Right lobe of liver (tissue), 6 donors: Measurements from ENCODE around the gene NTN1. TPM values are rescaled to one million over a fixed set of nuclear protein-coding genes. Genes with fewer than 3 reads are reported as not detected.

ENCODE experiments used
- ATAC-seq, 4 donors: fragments of 200-7000 bp; cut with Tn5 transposase; one replicate each; pipeline ENCODE4 v1.9.1; 2020; ENCODE audit warnings: mild to moderate bottlenecking in 4 of 4, moderate library complexity in 4 of 4
- DNase-seq, 3 donors: peaks; one replicate each; pipeline ENCODE4 v3.0.0-alpha.2; 2020
- H3K27ac ChIP-seq, 3 donors: fragments of 200-600 bp; one replicate each; pipeline ENCODE4 v1.8.0; 2022
- H3K27me3 ChIP-seq, 2 donors: fragments of 200-600 bp; one replicate each; pipeline ENCODE4 v1.8.0; 2022
- H3K36me3 ChIP-seq, 4 donors: fragments of 200-600 bp; sonication (generic) in 1 of 4; one replicate each; pipeline versions ENCODE4 v1.5.1 to v1.8.0; 2017 to 2022; ENCODE audit warnings: control low read depth in 1 of 4
- H3K4me1 ChIP-seq, 4 donors: fragments of 200-600 bp; sonication (generic) in 1 of 4; one replicate each; pipeline versions ENCODE4 v1.5.1 to v1.8.0; 2017 to 2022; ENCODE audit warnings: control low read depth in 1 of 4
- H3K4me3 ChIP-seq, 3 donors: fragments of 200-600 bp; one replicate each; pipeline ENCODE4 v1.8.0; 2022
- H3K9me3 ChIP-seq, 4 donors: fragments of 200-600 bp; sonication (generic) in 1 of 4; one replicate each; pipeline versions ENCODE4 v1.5.1 to v1.8.0; 2017 to 2022; ENCODE audit warnings: control low read depth in 1 of 4
- CTCF ChIP-seq, 4 donors: fragments of 200-600 bp in 3 of 4; fragments of 450-650 bp in 1 of 4; IDR thresholded peaks; one replicate each; pipeline versions ENCODE4 v1.5.1 to v1.8.0; 2016 to 2022; ENCODE audit warnings: antibody characterized with exemption in 4 of 4, mild to moderate bottlenecking in 2 of 4
- POLR2A ChIP-seq: fragments of 450-650 bp; IDR thresholded peaks from one replicate; pipeline ENCODE4 v1.6.1; 2017; ENCODE audit warnings: antibody characterized with exemption, mild to moderate bottlenecking
- WGBS: methylation state at CpG from one replicate; pipeline ENCODE4 v1.1.6; 2018; ENCODE audit warnings: low coverage, low lambda C conversion rate; ENCODE audit not compliant: insufficient coverage; ENCODE audit errors: missing lambda C conversion rate; 5-methylcytosine and 5-hydroxymethylcytosine counted together
- intact Hi-C, 2 donors: fragments of 100-400 bp; cut with DNase I; formaldehyde crosslinking; loops; one replicate each; pipeline versions ENCODE4 v1.11.2 to v1.14.1; 2022
- total RNA-seq, 6 experiments: library from RNA; depleted of rRNA in 2 of 6; stranded (reverse); fragments of >200 nt in 2 of 6; fragmentation: NEBNext Ultra II Directional in 3 of 6; extraction: Animal tissue kit (Norgen Biotek cat#: 25700) in 3 of 6; gene quantifications; one replicate each; pipeline versions ENCODE4 v1.1.0 to v1.2.4, GENCODE V29; 2016 to 2023
- donor health status: DM: no; HTN: yes; CAD: no.
- donor health status: DM: no; HTN: no; CAD: no.
- donor health status: DM: no; HTN: no; CAD: no.
- donor health status: DM: no; HTN: yes; CAD: no.
- donor health status: DM: no; HTN: yes; CAD: no.

NTN1 gene
- total RNA-seq, 6 experiments from 2014 or later: 3.5 to 12.5 (median 8.5) TPM

GRCh38 chr17:9115214-9116191, 94.2 kb downstream of the NTN1 start:
- DNase-seq (peak; percentile 58 to 76 (median 68)), ATAC-seq (peak; percentile 91 to 99 (median 95))
- Histone ChIP-seq H3K9me3 (no peaks in the 10 kb centered on the region), H3K4me3 (peak overlapping the region in 2 of 3 donors; percentile 17 to 61), H3K27me3 (no peaks in the 10 kb centered on the region), H3K4me1 (peaks cover 0 to 11% (median 0%) of the 10 kb centered on the region in 4 donors), H3K27ac (peak overlapping the region in 1 of 3 donors; percentile 75), H3K36me3 (no peaks in the 10 kb centered on the region)
- WGBS: 33% methylated on average over 12 of the region's 41 CpGs
- intact Hi-C loops: no loop called here
- peak in 3 of 4 donors; percentile 21 to 56 (median 28) for TF ChIP-seq CTCF (IDR thresholded peaks at IDR 0.05)
- TF ChIP-seq POLR2A: no peak

GRCh38 chr17:9116311-9116835, 95.1 kb downstream of the NTN1 start:
- DNase-seq (no peak), ATAC-seq (no peak)
- H3K27ac ChIP-seq: no peak overlapping the region
- intact Hi-C loops: no loop called here
- TF ChIP-seq CTCF (IDR thresholded peaks at IDR 0.05) (no peak), POLR2A (no peak)
- H3K4me3 ChIP-seq: no peak overlapping the region
- H3K4me1 ChIP-seq: peaks cover 0 to 11% (median 0%) of the 10 kb centered on the region in 4 donors
- H3K36me3 ChIP-seq: no peaks in the 10 kb centered on the region
- no peaks in the 10 kb centered on the region for H3K9me3 ChIP-seq
- 72% methylated on average over 10 of the region's 11 CpGs for WGBS
- H3K27me3 ChIP-seq: no peaks in the 10 kb centered on the region

- Histone ChIP-seq H3K27me3 (no peaks in the 10 kb centered on the region), H3K4me3 (no peak overlapping the region), H3K4me1 (peaks cover 0 to 11% (median 0%) of the 10 kb centered on the region in 4 donors), H3K27ac (no peak overlapping the region), H3K36me3 (no peaks in the 10 kb centered on the region), H3K9me3 (no peaks in the 10 kb centered on the region)
- ATAC-seq: no peak
- TF ChIP-seq POLR2A (no peak), CTCF (IDR thresholded peaks at IDR 0.05) (no peak)
- 85% methylated on average over 10 of the region's 19 CpGs for WGBS
- DNase-seq: no peak
- intact Hi-C loops: no loop called here
Observed at GRCh38 chr17:9116861-9117568, 95.7 kb downstream of the NTN1 start.

- peaks cover 0 to 6% (median 0%) of the 10 kb centered on the region in 4 donors for H3K4me1 ChIP-seq
- WGBS: 53% methylated on average over 4 of the region's 5 CpGs
- H3K27me3 ChIP-seq: no peaks in the 10 kb centered on the region
- H3K9me3 ChIP-seq: no peaks in the 10 kb centered on the region
- ATAC-seq (peak in 1 of 4 donors; percentile 28), DNase-seq (no peak)
- TF ChIP-seq CTCF (IDR thresholded peaks at IDR 0.05) (peak in 3 of 4 donors; percentile 18 to 31 (median 27)), POLR2A (no peak)
- H3K4me3 ChIP-seq: no peak overlapping the region
- no peaks in the 10 kb centered on the region for H3K36me3 ChIP-seq
- H3K27ac ChIP-seq: no peak overlapping the region
- intact Hi-C loops: no loop called here
Observed at GRCh38 chr17:9120471-9120870, 99.2 kb downstream of the NTN1 start.
